Neural progenitor cell (in vitro differentiated cells): ENCODE measurements around the gene GAB1.

ENCODE experiments used
- EZH2 ChIP-seq: fragments of 200-600 bp; sonication (generic); IDR thresholded peaks from 2 replicates; pipeline ENCODE4 v1.6.1; 2017; ENCODE audit warnings: antibody characterized with exemption, mild to moderate bottlenecking, moderate library complexity
- TF ChIP-seq, protein P1 (sequence below): fragments of 200-600 bp; sonication (generic); IDR thresholded peaks from 2 replicates; pipeline ENCODE4 v1.5.1; 2017; ENCODE audit warnings: antibody characterized with exemption, mild to moderate bottlenecking

DNA sequence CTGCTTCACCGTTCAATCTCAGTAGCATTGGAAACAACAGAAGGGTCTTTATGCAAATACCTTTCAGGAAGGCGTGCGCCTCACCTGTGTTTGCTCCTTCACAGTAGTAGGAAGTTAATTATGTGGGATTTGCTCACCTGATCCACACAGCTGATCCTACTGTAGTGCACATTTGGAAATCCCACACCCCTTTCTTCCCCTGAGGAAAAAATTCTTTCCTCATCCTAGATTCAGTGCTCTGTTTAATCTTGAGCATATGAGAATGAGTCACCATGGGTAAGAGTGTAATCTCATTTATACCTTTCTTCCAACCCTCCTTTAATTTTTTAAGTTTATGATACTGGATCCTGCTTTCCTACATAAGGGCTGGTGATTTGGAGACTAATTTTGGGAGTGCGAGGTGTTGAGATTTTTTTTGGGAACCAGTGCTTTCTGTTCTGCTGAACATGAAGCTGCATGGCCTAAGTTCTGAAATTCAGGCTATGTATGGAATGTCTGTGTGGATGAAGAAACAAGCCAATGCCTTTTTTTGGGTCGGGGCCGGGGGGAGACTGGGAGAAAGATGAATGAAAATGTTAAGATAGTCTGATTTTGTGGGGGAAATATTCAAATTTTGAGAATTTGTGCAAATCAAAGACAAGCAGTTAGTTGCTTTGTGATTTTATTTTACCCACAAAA, 19.0 kb downstream of the GAB1 start:
- TF ChIP-seq, protein P1, sequence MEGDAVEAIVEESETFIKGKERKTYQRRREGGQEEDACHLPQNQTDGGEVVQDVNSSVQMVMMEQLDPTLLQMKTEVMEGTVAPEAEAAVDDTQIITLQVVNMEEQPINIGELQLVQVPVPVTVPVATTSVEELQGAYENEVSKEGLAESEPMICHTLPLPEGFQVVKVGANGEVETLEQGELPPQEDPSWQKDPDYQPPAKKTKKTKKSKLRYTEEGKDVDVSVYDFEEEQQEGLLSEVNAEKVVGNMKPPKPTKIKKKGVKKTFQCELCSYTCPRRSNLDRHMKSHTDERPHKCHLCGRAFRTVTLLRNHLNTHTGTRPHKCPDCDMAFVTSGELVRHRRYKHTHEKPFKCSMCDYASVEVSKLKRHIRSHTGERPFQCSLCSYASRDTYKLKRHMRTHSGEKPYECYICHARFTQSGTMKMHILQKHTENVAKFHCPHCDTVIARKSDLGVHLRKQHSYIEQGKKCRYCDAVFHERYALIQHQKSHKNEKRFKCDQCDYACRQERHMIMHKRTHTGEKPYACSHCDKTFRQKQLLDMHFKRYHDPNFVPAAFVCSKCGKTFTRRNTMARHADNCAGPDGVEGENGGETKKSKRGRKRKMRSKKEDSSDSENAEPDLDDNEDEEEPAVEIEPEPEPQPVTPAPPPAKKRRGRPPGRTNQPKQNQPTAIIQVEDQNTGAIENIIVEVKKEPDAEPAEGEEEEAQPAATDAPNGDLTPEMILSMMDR, result no peak
- TF ChIP-seq EZH2, result no peak
